NCI-H2171 treated with DMSO at 0.1 percent for 48 hours (cell line): ENCODE measurements around the gene TULP4.

Source experiments
- DNase-seq: peaks from one replicate; lab custom pipeline; 2025; lab: John Stamatoyannopoulos, UW

Gene TULP4

DNA sequence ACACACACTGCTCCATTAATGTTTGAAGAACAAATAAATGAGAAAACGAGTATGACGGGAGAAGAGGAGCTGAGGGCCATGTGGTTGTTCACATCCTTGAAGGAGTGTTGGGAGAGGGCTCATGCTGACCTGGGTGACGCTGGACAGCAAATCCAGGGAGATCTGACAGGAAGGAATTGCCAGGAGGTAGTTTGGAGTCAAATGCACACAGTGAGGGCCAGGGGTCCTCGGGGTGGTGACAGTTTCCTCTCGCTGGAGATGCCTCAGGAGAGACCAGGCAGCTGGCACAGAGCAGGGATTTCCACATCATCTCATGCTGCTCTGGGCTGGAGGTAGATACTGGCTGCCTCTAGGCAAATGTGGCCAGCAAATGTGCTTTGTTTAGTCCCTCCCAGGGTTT is 245.7 kb downstream of the TULP4 start:
- DNase-seq: no peak

DNA sequence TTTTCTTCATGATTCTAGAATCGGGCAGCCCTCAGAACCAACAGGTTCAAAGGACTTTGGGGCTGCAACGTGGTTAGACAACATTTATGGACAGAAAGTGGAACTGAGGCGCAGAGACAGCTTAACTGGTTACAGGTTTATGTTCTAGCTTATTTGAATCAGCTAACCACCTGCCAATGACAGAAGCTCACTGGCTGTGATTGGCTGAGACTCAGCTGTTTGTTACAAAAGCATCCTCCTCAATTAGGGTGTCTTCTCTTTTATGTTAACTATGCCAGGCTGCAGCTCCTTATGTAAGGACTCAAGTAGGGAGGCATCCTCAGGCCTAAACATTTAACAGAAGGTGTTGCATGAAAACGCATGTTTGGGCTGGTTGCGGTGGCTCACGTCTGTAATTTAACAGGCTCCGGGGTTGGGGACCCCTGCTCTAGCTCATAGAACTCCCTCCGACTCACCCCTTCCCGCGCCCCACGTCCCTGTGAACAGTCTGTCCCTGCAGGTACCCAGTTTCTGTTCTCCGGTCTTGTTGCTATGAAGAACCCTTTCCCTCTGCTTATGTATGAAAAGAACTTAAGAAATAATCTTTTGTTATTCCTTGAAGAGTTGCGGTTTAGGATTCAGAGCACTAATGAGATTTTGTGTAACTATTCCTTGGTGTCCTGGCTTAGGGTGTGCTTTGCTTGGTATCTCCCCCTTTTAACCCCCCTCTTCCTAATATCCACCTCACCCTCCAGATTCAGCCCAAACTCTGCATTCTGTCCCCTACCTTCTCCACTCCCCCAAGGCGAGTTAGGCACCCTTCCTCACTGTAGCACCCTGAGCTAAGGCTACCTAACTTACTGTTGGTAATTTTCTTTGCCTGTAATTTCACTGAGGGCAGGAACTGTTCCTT is 246.4 kb downstream of the TULP4 start:
- DNase-seq: no peak

- DNase-seq: no peak
Observed at GRCh38 chr6:158559338-158559894, 247.2 kb downstream of the TULP4 start.

DNA sequence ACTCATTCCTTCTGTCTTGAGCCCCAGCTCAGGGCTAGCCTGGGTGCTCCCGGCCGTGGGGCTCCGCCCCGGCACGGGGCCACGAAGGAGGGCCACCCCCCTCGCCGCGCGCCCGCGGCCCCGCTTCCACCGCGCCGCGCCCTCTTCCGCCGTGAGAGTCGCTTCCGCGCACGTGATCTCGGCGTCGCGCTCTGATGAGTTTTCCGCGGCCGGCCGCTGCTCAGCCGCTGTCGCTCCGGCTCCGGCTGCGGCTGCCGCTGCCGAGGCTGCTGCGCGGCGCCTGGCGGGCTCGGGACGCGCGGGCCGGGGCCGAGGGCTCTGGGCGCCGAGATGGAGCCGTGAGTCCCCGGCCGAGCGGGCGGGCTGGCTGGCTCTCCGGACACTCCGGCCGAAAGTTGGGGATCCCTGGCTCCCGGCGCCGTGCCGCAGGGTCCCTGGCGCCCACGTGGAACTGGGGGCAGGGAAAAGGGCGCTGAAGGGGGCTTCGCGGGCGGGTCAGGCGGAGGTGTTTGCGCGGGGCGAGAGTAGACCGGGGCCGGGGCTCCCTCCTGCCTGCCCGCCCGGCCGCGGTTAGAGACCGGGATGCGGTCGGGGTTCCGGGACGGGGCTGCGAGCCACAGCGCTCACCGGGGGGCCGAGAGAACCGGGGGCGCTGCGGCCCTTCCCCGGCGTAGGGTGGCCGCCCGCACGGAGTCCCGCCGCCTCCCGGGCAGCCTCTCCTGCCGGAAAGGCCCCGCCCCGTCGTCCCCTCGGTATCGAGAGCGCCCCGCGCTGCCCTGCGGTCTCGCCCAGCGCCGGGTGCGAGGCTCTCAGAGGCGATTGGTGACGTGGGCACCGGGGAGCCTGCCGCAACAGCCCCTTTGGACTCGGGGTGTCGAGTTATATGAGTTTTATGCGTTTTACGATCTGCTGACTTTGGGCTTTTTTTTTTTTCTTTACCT is 247.9 kb downstream of the TULP4 start, which contains the start of gene TMEM181:
TMEM181 (plus strand) TSS at position 197 of the 941 bp plus-strand sequence; CDS start at position 331, 134 bp downstream.
- DNase-seq: peak; percentile 79

- no peak for DNase-seq
Observed at GRCh38 chr6:158560836-158561320, 248.6 kb downstream of the TULP4 start.
